K562 (cell line): ENCODE data around the gene PREB. TPM values are rescaled to one million over a fixed set of nuclear protein-coding genes. Genes with fewer than 3 reads are reported as not detected.

ENCODE experiments used
- ARID2 ChIP-seq: fragments of 450-650 bp; IDR thresholded peaks from 2 replicates; pipeline ENCODE4 v1.6.1; 2017; ENCODE audit warnings: antibody characterized with exemption, mild to moderate bottlenecking
- ATF2 ChIP-seq: sonication (generic); formaldehyde crosslinking; IDR thresholded peaks from 2 replicates; pipeline ENCODE4 v1.8.1; 2022; ENCODE audit warnings: missing genetic modification reagents
- CBX2 ChIP-seq: fragments of 200-600 bp; sonication (generic); IDR thresholded peaks from one replicate; pipeline ENCODE4 v1.6.1; 2012; ENCODE audit warnings: mild to moderate bottlenecking, low read length, inconsistent platforms; ENCODE audit not compliant: insufficient read depth, poor library complexity, severe bottlenecking
- CCNT2 ChIP-seq: IDR thresholded peaks from 2 replicates; pipeline ENCODE4 v1.6.1; 2011; ENCODE audit warnings: borderline replicate concordance, low read depth, mild to moderate bottlenecking, moderate library complexity, mixed read lengths, low read length; ENCODE audit not compliant: insufficient read length; ENCODE audit errors: extremely low read depth
- CREBBP ChIP-seq: IDR thresholded peaks from one replicate; pipeline ENCODE4 v1.6.1; 2012; ENCODE audit warnings: low read depth, mild to moderate bottlenecking, control low read depth, inconsistent platforms, low read length
- CSDE1 ChIP-seq, 2 experiments: fragments of 450-650 bp; IDR thresholded peaks; 2 replicates each; pipeline ENCODE4 v1.6.1; 2016; ENCODE audit warnings: mild to moderate bottlenecking in 1 of 2
- ETV5 ChIP-seq: sonication (generic); formaldehyde crosslinking; IDR thresholded peaks from 2 replicates; pipeline ENCODE4 v1.4.0; 2020; ENCODE audit warnings: low read depth, mild to moderate bottlenecking, missing genetic modification reagents
- FOXP1 ChIP-seq: sonication (generic); formaldehyde crosslinking; IDR thresholded peaks from 2 replicates; pipeline ENCODE4 v1.8.0; 2022; ENCODE audit warnings: mild to moderate bottlenecking, missing genetic modification reagents
- IFI16 ChIP-seq: fragments of 250-450 bp; sonication (Bioruptor Pico); IDR thresholded peaks from 2 replicates; pipeline ENCODE4 v2.1.2; 2022; ENCODE audit warnings: mild to moderate bottlenecking, inconsistent platforms
- MCM3 ChIP-seq: fragments of 450-650 bp; IDR thresholded peaks from 2 replicates; pipeline ENCODE4 v1.6.1; 2016
- MNT ChIP-seq, 2 experiments: fragments of 450-650 bp; conservative IDR thresholded peaks; 2 replicates each; pipeline ENCODE4 v1.6.1; 2017; ENCODE audit warnings: mild to moderate bottlenecking in 2 of 2, moderate library complexity in 2 of 2
- NEUROD1 ChIP-seq: fragments of 150-350 bp; IDR thresholded peaks from 2 replicates; pipeline ENCODE4 v1.6.1; 2014; ENCODE audit warnings: borderline replicate concordance, low read length, low read depth; ENCODE audit not compliant: partially characterized antibody
- NR3C1 ChIP-seq: sonication (generic); formaldehyde crosslinking; IDR thresholded peaks from 2 replicates; pipeline ENCODE4 v1.8.1; 2022; ENCODE audit warnings: missing genetic modification reagents
- PTTG1 ChIP-seq: fragments of 450-650 bp; IDR thresholded peaks from 2 replicates; pipeline ENCODE4 v1.6.1; 2016; ENCODE audit warnings: low read depth, mild to moderate bottlenecking, missing genetic modification characterization, missing compliant biosample characterization
- RFX5 ChIP-seq: IDR thresholded peaks from 2 replicates; pipeline ENCODE4 v1.6.1; 2011; ENCODE audit warnings: low read depth, mild to moderate bottlenecking, improper control_type of control experiment, low read length
- SETDB1 ChIP-seq: IDR thresholded peaks from one replicate; pipeline ENCODE4 v1.6.1; 2012; ENCODE audit warnings: low read length, control low read depth, inconsistent platforms
- TAF7 ChIP-seq: fragments of 450-650 bp; IDR thresholded peaks from 2 replicates; pipeline ENCODE4 v1.6.1; 2016; ENCODE audit warnings: missing genetic modification characterization, missing compliant biosample characterization
- YBX1 ChIP-seq: fragments of 450-650 bp; IDR thresholded peaks from 2 replicates; pipeline ENCODE4 v1.7.1; 2016; ENCODE audit warnings: mild to moderate bottlenecking
- YY1 ChIP-seq, 3 experiments: IDR thresholded peaks; 2 replicates each; pipeline ENCODE4 v1.6.1; 2011; ENCODE audit warnings: low read length in 2 of 3, mild to moderate bottlenecking in 2 of 3, moderate library complexity in 2 of 3, borderline replicate concordance in 1 of 3, control low read depth in 1 of 3, low read depth in 1 of 3; ENCODE audit not compliant: insufficient read depth in 3 of 3, insufficient replicate concordance in 2 of 3, control insufficient read depth in 1 of 3, insufficient read length in 1 of 3; ENCODE audit errors: extremely low read depth in 1 of 3
- ZFP1 ChIP-seq: fragments of 450-650 bp; formaldehyde crosslinking; IDR thresholded peaks from 2 replicates; pipeline ENCODE4 v1.4.0; 2020; ENCODE audit warnings: mild to moderate bottlenecking, mixed read lengths
- ZNF316 ChIP-seq: fragments of 450-650 bp; IDR thresholded peaks from 2 replicates; pipeline ENCODE4 v1.6.1; 2016
- ZNF511 ChIP-seq: sonication (generic); formaldehyde crosslinking; IDR thresholded peaks from 2 replicates; pipeline ENCODE4 v1.8.0; 2022; ENCODE audit warnings: mild to moderate bottlenecking, missing genetic modification reagents
- ZNF561 ChIP-seq: fragments of 450-650 bp; formaldehyde crosslinking; conservative IDR thresholded peaks from 2 replicates; pipeline ENCODE4 v1.4.0; 2020; ENCODE audit warnings: mild to moderate bottlenecking, moderate library complexity
- polyA plus RNA-seq, 8 experiments: library from polyadenylated mRNA; depleted of rRNA in 4 of 8; stranded (reverse) in 5 of 8; unstranded in 3 of 8; fragments of >200 nt; fragmentation: Nextera tagmentation in 2 of 8; fragmentation: Illumina TruSeq in 1 of 8; extraction: Ambion mirVana in 2 of 8; extraction: Trizol in 1 of 8; gene quantifications; 2 replicates each; pipeline versions ENCODE4 v1.2.1 to v1.2.3, GENCODE V29; 2011 to 2014; ENCODE audit warnings: inconsistent platforms in 1 of 8, missing spikeins in 1 of 8
- total RNA-seq, 7 experiments: library from RNA; depleted of rRNA in 6 of 7; stranded (reverse); fragments of >200 nt in 6 of 7; fragmentation: Illumina TruSeq in 2 of 7; extraction: Trizol in 2 of 7; gene quantifications; 2 replicates each; pipeline versions ENCODE4 v1.2.1 to v1.2.3, GENCODE V29; 2011 to 2021; ENCODE audit warnings: low replicate concordance in 1 of 7
- TF ChIP-seq, protein P1 (sequence below): fragments of 200-800 bp; sonication (Bioruptor generic); IDR thresholded peaks from 2 replicates; pipeline ENCODE4 v1.6.1; 2017; ENCODE audit warnings: missing genetic modification characterization, missing compliant biosample characterization

The PREB gene
- total and polyA plus RNA-seq, 9 of the 15 experiments (the other 6 are each of a cell fraction or from before 2014, with no cell fraction given): 35.1 to 84.2 (median 67.2) TPM

DNA sequence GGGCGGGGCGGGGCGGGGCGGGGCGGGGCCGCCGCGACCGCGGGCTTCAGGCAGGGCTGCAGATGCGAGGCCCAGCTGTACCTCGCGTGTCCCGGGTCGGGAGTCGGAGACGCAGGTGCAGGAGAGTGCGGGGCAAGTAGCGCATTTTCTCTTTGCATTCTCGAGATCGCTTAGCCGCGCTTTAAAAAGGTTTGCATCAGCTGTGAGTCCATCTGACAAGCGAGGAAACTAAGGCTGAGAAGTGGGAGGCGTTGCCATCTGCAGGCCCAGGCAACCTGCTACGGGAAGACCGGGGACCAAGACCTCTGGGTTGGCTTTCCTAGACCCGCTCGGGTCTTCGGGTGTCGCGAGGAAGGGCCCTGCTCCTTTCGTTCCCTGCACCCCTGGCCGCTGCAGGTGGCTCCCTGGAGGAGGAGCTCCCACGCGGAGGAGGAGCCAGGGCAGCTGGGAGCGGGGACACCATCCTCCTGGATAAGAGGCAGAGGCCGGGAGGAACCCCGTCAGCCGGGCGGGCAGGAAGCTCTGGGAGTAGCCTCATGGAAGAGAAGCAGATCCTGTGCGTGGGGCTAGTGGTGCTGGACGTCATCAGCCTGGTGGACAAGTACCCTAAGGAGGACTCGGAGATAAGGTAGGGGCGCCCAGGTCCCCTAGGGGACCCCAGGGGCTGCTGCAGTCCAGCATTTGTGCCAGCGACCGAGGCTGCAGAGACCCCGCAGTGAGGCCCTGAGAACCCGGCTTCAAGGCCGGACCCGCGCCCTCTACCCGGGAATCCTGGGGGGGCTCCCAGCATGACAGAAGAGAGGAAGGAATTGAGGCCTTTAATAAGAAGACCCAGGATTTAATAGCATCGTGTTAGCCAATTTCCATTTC, 47.5 kb downstream of the PREB start, which contains the start of gene KHK (continued):
- TF ChIP-seq ATF2 (no peak), CCNT2 (no peak), ZNF561 (no peak), TAF7 (tag) (no peak), PTTG1 (tag) (no peak), NEUROD1 (no peak), ZFP1 (no peak), CSDE1 (IDR thresholded peaks at IDR 0.05) (no peak), ZNF511 (CRISPR knock-in tag) (no peak), ETV5 (CRISPR knock-in tag) (no peak), SETDB1 (no peak), CREBBP (no peak), MNT (conservative IDR thresholded peaks at IDR 0.05) (no peak), YBX1 (no peak), YY1 (IDR thresholded peaks at IDR 0.05; ENCODE audit: borderline replicate concordance in 1 of 3, control insufficient read depth in 1 of 3, extremely low read depth in 1 of 3, insufficient read depth in 3 of 3, insufficient read length in 1 of 3, insufficient replicate concordance in 2 of 3, low read depth in 1 of 3, low read length in 2 of 3) (no peak), ZNF316 (no peak), FOXP1 (no peak; the same call in 1 of the 2 replicates), NR3C1 (CRISPR knock-in tag) (no peak), CBX2 (no peak), ARID2 (no peak), RFX5 (no peak), IFI16 (CRISPR knock-in tag) (no peak), MCM3 (no peak)
- TF ChIP-seq, protein P1, sequence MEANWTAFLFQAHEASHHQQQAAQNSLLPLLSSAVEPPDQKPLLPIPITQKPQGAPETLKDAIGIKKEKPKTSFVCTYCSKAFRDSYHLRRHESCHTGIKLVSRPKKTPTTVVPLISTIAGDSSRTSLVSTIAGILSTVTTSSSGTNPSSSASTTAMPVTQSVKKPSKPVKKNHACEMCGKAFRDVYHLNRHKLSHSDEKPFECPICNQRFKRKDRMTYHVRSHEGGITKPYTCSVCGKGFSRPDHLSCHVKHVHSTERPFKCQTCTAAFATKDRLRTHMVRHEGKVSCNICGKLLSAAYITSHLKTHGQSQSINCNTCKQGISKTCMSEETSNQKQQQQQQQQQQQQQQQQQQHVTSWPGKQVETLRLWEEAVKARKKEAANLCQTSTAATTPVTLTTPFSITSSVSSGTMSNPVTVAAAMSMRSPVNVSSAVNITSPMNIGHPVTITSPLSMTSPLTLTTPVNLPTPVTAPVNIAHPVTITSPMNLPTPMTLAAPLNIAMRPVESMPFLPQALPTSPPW (CRISPR knock-in tag): no peak
